Measurements from ENCODE around the gene VAT1L.

VAT1L gene

DNA sequence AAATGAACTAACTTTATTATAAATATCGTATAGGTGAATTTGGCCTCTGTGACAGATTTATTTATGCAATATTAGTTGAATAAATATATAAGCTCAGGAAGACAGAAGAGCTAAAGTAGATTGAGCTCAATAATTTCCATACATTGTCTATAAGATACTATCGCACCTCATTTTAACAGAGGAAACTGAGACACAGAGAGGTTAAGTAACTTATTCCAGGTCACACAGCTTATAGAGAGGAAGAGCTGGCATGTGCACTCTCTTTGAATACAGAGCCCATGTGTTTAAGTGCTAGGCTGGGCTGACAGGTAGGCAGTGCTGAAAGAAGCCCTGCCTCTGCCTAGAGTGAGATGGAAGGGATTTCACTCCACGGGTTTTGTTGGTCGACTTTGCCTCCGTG lies 48.4 kb downstream of the VAT1L start:
- DNase-seq, result no peak

GRCh38 chr16:77838597-77839255 lies 50.4 kb downstream of the VAT1L start:
- DNase-seq, result no peak

GRCh38 chr16:77840093-77840492 lies 51.7 kb downstream of the VAT1L start:
- no peak for DNase-seq

DNA sequence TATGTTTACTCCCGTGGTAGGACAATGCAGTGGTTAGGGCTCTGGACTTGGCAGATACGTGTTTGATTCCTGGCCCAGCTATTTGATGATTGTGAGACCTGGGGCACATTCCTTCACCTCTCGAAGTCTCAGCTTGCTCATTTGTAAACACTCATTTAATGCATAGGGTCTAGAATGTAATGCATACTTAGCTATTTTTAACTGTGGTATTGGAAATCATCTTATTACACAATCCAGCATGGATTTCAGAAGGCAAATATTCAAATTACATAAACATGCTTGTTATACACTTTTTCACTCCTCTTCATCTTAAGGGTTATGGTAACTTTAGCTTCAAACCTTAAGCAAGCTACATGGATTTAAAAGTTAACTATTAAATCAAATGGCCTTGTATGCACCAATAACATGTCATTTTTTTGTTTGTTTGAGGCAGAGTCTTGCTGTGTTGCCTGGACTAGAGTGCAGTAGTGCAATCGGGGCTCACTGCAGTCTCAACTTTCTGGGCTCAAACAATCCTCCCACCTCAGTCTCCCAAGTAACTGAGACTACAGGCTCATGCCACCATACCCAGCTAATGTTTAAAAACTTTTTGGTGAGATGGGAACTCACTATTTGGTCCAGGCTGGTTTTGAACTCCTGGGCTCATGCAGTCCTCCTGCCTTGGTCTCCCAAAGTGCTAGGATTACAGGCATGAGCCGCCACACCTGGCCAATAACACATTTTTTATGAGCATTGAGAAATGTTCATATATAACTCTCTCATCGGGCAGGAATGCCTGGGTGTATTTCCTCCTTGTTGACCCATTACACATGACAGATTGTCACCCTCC lies 52.5 kb downstream of the VAT1L start:
- DNase-seq, result no peak

DNA sequence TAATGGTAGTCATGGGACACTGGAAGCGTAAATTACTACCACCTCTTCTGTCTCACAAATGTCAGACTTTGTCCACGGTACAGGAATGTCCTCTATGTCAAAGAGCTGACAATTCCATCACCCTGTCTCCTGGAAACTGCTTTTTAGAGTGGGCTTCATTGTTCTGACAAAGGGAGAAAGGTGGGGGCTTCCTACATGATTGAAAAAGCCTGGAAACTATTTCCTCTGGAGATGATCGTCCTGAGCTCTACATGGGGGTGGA lies 53.1 kb downstream of the VAT1L start:
- DNase-seq, result no peak

- DNase-seq, result no peak
These were observed 54.1 kb downstream of the VAT1L start for GRCh38 chr16:77842468-77842867.

DNA sequence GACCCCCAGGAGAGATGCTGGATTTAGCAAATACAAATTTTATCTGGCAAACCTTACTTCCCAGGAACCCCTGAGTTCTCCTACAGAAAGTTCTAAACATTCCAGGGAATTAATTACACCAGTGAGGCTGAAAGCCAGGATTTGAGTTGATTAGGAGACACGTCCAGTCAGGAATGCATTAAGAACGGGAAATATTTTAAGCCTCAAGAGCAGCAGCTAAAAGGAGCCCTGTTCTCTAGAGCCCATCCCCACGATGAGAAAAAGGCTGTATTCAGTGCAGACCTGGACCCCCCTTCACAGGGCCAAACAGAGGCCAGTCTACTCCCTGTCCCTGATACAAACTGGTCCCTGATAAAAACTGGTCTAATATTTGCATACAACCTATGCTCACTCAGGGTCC lies 55.0 kb downstream of the VAT1L start:
- no peak for DNase-seq

- DNase-seq, result no peak
These were observed 56.4 kb downstream of the VAT1L start for GRCh38 chr16:77844801-77845200.

GRCh38 chr16:77849646-77850258 lies 61.4 kb downstream of the VAT1L start:
- DNase-seq, result no peak

- DNase-seq, result no peak
These were observed 62.4 kb downstream of the VAT1L start for GRCh38 chr16:77850636-77851333.

GRCh38 chr16:77853161-77853560 lies 64.8 kb downstream of the VAT1L start:
- no peak for DNase-seq

- no peak for DNase-seq
These were observed 68.2 kb downstream of the VAT1L start for GRCh38 chr16:77856438-77857160.

GRCh38 chr16:77858060-77858459 lies 69.7 kb downstream of the VAT1L start:
- no peak for DNase-seq

GRCh38 chr16:77859493-77860232 lies 71.3 kb downstream of the VAT1L start:
- DNase-seq, result no peak

- DNase-seq, result no peak
These were observed 72.6 kb downstream of the VAT1L start for GRCh38 chr16:77860953-77861352.

DNA sequence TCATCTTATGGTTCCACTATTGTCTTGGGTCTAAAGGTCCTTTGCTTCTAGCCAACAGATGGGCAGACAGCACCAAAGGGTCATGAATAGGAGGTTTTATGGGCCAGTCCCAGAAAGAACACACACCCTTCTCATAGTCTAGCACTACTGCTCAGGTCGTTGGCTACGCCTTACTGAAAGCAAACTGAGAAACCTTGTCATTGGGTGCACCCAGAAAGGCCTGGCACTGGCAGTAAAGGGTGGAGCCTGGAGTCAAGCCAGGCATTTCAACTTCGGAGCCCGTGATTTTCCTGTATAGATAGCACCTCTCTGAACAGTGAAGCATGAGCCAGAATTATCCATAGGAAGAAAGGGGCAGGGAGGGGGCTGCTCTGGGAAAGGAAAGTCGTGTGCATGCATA lies 74.9 kb downstream of the VAT1L start:
- DNase-seq, result no peak

GRCh38 chr16:77866752-77867151 lies 78.4 kb downstream of the VAT1L start:
- no peak for DNase-seq

DNA sequence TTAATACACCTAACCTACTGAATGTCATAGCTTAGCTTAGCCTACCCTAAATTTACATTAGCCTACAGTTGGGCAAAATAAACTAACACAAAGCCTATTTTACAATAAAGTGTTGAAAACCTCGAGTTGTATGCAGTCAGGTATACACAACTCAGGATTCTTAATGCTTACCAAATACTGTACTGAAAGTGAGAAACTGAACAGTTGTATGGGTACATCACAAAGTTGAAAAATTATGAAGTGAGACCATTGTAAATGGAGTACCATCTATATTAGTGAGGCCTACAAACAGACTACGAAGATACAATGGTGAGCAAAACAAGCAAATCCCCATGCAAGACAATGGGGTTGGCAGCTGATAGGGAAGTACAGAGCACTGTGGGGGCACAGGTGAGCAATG lies 79.7 kb downstream of the VAT1L start:
- DNase-seq, result no peak

DNA sequence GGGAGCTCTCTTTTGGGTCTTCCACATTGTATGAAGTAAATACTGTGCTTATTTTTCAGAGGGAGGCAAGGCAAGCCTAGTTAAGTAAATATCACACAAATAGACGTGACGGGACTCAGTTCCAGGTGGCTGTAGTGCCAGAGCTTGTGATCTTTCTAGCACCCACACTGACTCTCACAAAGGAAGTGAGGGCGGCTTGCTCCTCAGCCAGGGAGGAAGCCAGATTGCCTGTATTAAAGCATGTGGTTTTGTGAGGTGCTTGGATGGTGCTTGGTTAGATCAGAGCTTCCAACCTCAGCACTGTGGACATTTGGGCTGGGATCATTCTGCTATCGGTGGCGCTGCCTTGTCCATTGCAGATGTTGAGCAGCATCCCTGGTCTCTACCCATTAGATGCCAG lies 80.1 kb downstream of the VAT1L start:
- DNase-seq, result no peak

DNA sequence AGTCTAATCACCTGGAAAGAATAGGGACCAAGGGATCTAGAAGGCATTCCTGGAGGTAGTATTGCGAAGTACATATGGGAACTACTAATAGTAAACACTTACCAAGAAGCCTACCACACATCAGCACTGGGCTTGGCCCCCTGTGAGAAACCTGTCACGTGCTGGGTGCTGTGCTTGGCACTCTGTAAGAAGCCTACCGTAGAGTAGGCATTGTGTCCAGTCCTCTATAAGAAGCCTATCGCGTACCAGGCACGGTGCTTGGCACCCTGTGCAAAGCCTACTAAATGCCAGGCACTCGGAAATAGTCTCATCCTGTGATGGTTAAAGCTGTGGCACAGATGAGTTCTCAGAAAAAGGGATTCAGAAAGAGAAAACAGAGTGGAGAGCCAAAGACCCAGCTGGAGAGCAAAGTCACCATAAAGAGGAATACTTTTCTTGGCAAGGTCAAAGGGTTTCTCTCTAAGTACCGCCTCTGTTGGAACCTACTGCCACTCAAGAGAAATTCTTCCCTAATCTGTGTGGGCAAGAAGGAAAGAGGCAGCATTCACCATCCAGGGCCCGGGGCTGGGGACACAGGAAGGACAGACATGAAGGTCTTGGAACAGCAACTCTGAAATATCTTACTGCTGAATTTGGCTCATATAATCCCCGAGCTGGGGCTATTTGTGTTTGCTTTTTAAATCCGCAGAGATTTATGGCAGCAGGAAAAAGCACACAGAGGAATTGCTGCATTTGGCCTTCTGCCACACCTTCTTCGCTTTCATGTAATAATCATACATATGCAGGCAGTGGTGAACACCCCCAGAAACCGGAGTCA lies 81.8 kb downstream of the VAT1L start:
- DNase-seq, result no peak

DNA sequence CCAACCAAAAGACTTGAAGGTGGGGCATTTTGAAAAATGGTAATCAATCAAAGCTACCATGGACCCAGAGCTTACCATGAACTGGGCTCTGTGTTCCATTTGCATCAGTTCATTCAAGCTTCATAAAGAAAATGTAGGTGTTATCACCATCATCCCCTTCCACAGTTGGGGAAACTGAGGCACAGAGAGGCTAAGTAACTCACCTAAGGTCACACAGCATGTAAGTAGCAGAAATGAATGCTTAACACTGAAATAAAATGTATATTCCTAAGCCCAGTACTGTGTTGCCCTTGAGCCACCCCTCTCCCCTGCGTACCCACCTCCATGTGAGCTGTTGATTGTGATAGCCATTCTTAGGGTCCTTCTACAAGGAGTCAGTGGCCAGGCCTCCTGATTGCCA lies 83.6 kb downstream of the VAT1L start:
- no peak for DNase-seq

- DNase-seq, result no peak
These were observed 84.7 kb downstream of the VAT1L start for GRCh38 chr16:77873066-77873465.
